HUES48 (cell line): ENCODE results near the gene NCKAP5.

Experiments used
- H3K27ac ChIP-seq: one replicate; pipeline ENCODE4 v1.7.0; 2013; ENCODE audit warnings: low read depth, low read length, inconsistent platforms
- H3K27me3 ChIP-seq: 2 replicates; pipeline ENCODE4 v1.6.1; 2013; ENCODE audit warnings: mild to moderate bottlenecking, low read length; ENCODE audit not compliant: control insufficient read depth, insufficient read depth
- H3K36me3 ChIP-seq: 2 replicates; pipeline ENCODE4 v1.6.1; 2013; ENCODE audit warnings: low read length; ENCODE audit not compliant: control insufficient read depth, insufficient read depth
- H3K4me1 ChIP-seq: 2 replicates; pipeline ENCODE4 v1.6.1; 2013; ENCODE audit warnings: mild to moderate bottlenecking, low read length; ENCODE audit not compliant: control insufficient read depth, insufficient read depth
- H3K4me3 ChIP-seq: 2 replicates; pipeline ENCODE4 v1.5.1; 2013; ENCODE audit warnings: mild to moderate bottlenecking, low read depth, low read length
- H3K9ac ChIP-seq: 2 replicates; pipeline ENCODE4 v1.6.1; 2013; ENCODE audit warnings: mild to moderate bottlenecking, low read depth, low read length, moderate library complexity
- H3K9me3 ChIP-seq: 2 replicates; pipeline ENCODE4 v1.6.1; 2013; ENCODE audit warnings: low read length; ENCODE audit not compliant: control insufficient read depth, insufficient read depth

Gene NCKAP5

DNA sequence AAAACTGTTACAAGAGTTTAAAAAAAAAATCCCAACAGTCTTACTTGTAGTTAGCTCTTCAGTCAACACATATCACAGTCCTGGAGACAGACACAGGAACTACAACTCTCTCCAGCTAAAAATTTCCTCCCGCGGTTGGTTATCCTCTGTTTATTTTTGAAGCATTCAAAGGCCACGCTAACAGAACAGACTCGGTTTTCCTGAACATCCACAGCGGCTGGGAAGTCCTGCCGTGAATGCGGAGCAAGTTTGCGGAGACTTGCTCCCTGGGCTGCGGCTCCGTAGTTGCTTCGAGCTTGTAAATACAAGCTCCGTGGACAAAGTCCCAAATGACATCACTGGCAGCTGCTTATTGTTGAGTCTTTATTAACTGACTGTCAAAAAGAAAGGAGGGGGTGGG lies at the start of gene NCKAP5:
TSS of gene NCKAP5 (minus strand) at position 292 of the 400 bp plus-strand sequence. CDS start 50,937 bp downstream, outside the sequence.
- H3K4me3 ChIP-seq = no peak within 1 kb of the TSS
- peaks cover 50% of the 10 kb centered on the region for H3K4me1 ChIP-seq
- H3K9me3 ChIP-seq = no peaks in the 10 kb centered on the region
- no peaks in the 10 kb centered on the region for H3K27me3 ChIP-seq
- H3K27ac ChIP-seq = peak within 1 kb of the TSS; percentile 6
- no peak within 1 kb of the TSS for H3K9ac ChIP-seq
- no peaks in the 10 kb centered on the region for H3K36me3 ChIP-seq

GRCh38 chr2:133609664-133610063 lies 41.4 kb upstream of the NCKAP5 start:
- Histone ChIP-seq H3K27ac (no peak overlapping the region), H3K4me3 (no peak overlapping the region), H3K9me3 (no peaks in the 10 kb centered on the region)

DNA sequence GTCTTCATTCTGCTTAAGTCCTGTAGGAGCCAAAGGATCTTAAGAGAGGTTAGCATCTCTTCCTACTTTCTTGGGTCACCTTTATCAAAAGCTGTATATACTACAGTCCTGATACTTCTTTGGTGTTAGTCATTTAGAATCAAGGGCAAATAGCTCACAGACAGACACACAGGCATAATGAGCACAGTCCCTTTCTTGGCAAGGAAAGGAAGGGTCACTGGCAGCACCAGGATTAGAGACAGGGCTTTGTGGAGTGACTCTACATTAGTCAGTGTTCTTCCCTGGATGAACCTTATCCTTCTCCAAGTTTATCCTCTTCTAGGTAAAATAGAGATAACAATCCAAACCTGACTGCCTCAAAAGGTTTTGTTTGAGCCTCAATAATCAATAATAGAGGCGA lies 40.0 kb upstream of the NCKAP5 start:
- Histone ChIP-seq H3K36me3 (no peaks in the 10 kb centered on the region), H3K9me3 (no peaks in the 10 kb centered on the region), H3K4me3 (no peak overlapping the region), H3K27me3 (no peaks in the 10 kb centered on the region), H3K4me1 (peaks cover 10% of the 10 kb centered on the region), H3K27ac (no peak overlapping the region), H3K9ac (no peak overlapping the region)

More at GRCh38 chr2:133609664-133610063, 41.4 kb upstream of the NCKAP5 start:
- peaks cover 10% of the 10 kb centered on the region for H3K4me1 ChIP-seq
- H3K27me3 ChIP-seq = no peaks in the 10 kb centered on the region
- H3K9ac ChIP-seq = no peak overlapping the region
- H3K36me3 ChIP-seq = no peaks in the 10 kb centered on the region

DNA sequence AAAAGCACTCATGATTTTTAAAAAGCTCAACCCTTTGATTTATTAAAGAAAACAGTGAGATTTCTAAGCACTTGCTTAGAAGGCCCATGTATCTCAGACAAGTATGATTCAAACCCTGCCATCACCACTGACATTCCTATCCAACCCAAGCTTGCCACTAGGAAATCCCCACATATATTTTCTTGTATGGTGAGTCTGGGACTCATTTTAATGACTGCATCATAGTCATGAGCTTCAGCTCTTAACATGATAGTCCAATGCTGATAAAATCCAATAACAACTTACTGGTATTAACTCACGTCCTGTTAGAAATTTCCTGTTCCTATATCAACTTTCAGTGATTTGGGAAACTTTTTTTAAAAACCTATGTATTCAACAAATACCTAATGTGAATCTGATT lies 39.4 kb upstream of the NCKAP5 start:
- peaks cover 10% of the 10 kb centered on the region for H3K4me1 ChIP-seq
- H3K9me3 ChIP-seq = no peaks in the 10 kb centered on the region
- no peaks in the 10 kb centered on the region for H3K27me3 ChIP-seq
- no peak overlapping the region for H3K27ac ChIP-seq
- H3K36me3 ChIP-seq = no peaks in the 10 kb centered on the region
- no peak overlapping the region for H3K9ac ChIP-seq
- no peak overlapping the region for H3K4me3 ChIP-seq

DNA sequence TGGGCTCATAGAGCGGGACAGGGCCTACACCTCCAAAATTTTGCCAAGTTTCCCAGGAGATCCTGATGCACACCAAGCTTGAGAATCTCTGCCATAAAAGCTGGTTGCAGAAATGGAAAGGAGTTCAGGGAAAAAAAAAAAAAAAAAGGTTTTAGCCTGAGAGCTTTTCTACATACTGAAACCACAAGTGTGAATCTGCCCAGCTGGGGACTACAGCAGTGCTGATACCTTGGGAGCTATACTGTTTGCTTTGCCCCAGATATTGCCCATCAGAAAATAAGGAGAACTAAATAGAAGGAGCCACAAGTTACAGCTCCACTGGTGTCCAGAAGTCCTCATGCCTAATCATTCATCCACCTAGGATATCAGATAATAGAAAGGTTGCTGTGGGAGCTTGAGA lies 38.4 kb upstream of the NCKAP5 start:
- no peak overlapping the region for H3K9ac ChIP-seq

GRCh38 chr2:133605766-133606137 lies 37.5 kb upstream of the NCKAP5 start:
- no peaks in the 10 kb centered on the region for H3K9me3 ChIP-seq
- H3K4me1 ChIP-seq = peaks cover 10% of the 10 kb centered on the region
- no peak overlapping the region for H3K9ac ChIP-seq
- H3K27ac ChIP-seq = no peak overlapping the region
- no peak overlapping the region for H3K4me3 ChIP-seq
- H3K27me3 ChIP-seq = no peaks in the 10 kb centered on the region
- no peaks in the 10 kb centered on the region for H3K36me3 ChIP-seq

More for the DNA sequence above, 38.4 kb upstream of the NCKAP5 start:
- Histone ChIP-seq H3K4me1 (peaks cover 10% of the 10 kb centered on the region), H3K27ac (no peak overlapping the region), H3K27me3 (no peaks in the 10 kb centered on the region), H3K9me3 (no peaks in the 10 kb centered on the region), H3K36me3 (no peaks in the 10 kb centered on the region), H3K4me3 (no peak overlapping the region)

DNA sequence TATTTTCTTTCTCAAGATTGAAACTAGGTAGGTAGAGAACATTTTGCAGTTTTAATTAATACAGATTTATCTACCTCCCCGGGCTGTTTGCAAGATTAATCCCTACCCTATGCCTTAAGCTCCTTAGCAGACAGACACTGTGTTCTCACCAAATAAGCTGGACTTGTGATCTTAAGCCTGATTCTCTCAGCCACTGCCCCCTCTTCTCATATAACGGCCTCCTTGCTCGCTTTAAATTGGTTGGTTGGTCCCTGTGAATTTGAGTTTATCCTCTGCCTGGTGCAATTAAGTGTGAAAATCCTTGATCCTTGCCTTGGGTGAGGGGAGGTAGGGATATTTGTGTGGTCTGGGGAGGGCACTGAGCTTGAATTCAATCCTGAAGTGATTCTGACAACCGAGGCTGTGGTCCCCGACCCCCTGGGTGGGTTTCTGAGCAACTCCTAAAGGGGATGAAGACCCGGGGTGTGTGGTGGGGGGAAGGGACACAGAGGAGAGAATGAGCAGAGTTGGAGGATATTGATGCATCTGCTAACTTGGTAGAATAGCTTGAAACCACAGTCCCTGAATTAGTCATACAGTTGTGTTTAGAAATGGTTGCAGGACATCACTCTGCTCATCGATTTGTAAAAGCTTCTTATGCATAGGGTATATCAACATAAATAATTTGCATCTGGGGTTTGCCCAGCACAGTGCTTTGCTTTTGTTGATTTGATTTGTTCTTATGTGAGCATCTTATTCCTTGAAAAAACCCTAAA lies 36.9 kb upstream of the NCKAP5 start:
- no peak overlapping the region for H3K4me3 ChIP-seq
- H3K4me1 ChIP-seq = peaks cover 13% of the 10 kb centered on the region
- H3K36me3 ChIP-seq = no peaks in the 10 kb centered on the region
- no peaks in the 10 kb centered on the region for H3K27me3 ChIP-seq
- H3K9ac ChIP-seq = no peak overlapping the region
- no peak overlapping the region for H3K27ac ChIP-seq
- no peaks in the 10 kb centered on the region for H3K9me3 ChIP-seq

- H3K27ac ChIP-seq = no peak overlapping the region
- H3K9me3 ChIP-seq = no peaks in the 10 kb centered on the region
- H3K4me1 ChIP-seq = peaks cover 17% of the 10 kb centered on the region
- H3K27me3 ChIP-seq = no peaks in the 10 kb centered on the region
- H3K4me3 ChIP-seq = no peak overlapping the region
- no peak overlapping the region for H3K9ac ChIP-seq
- no peaks in the 10 kb centered on the region for H3K36me3 ChIP-seq
Measured at GRCh38 chr2:133603109-133603508, 34.8 kb upstream of the NCKAP5 start.

- Histone ChIP-seq H3K36me3 (no peaks in the 10 kb centered on the region), H3K9ac (no peak overlapping the region), H3K27me3 (no peaks in the 10 kb centered on the region), H3K4me1 (peaks cover 17% of the 10 kb centered on the region), H3K27ac (no peak overlapping the region), H3K9me3 (no peaks in the 10 kb centered on the region), H3K4me3 (no peak overlapping the region)
Measured at GRCh38 chr2:133602538-133602937, 34.3 kb upstream of the NCKAP5 start.

GRCh38 chr2:133600266-133600928 lies 32.1 kb upstream of the NCKAP5 start:
- peaks cover 21% of the 10 kb centered on the region for H3K4me1 ChIP-seq
- no peak overlapping the region for H3K9ac ChIP-seq
- no peaks in the 10 kb centered on the region for H3K9me3 ChIP-seq
- no peak overlapping the region for H3K4me3 ChIP-seq
- no peaks in the 10 kb centered on the region for H3K36me3 ChIP-seq
- no peaks in the 10 kb centered on the region for H3K27me3 ChIP-seq
- H3K27ac ChIP-seq = no peak overlapping the region

GRCh38 chr2:133599811-133600210 lies 31.5 kb upstream of the NCKAP5 start:
- Histone ChIP-seq H3K27me3 (no peaks in the 10 kb centered on the region), H3K9me3 (no peaks in the 10 kb centered on the region), H3K27ac (no peak overlapping the region), H3K36me3 (no peaks in the 10 kb centered on the region), H3K4me3 (no peak overlapping the region), H3K4me1 (peaks cover 15% of the 10 kb centered on the region; the same call in 1 of the 2 replicates), H3K9ac (no peak overlapping the region)
